NCI-H1105 (cell line): Measurements from ENCODE around the gene TMEM233.
"Not testable (repeated sequence)": the region's sequence is repeated elsewhere in the genome, so short reads cannot be mapped to it uniquely, and the experiment has no call there.

Experiments used
- DNase-seq: peaks from one replicate; lab custom pipeline; 2025; lab: John Stamatoyannopoulos, UW

TMEM233 gene

GRCh38 chr12:119609358-119609757 is 15.8 kb downstream of the TMEM233 start:
- DNase-seq = no peak

GRCh38 chr12:119613319-119613936 is 19.9 kb downstream of the TMEM233 start:
- no peak for DNase-seq

GRCh38 chr12:119614705-119615104 is 21.1 kb downstream of the TMEM233 start:
- no peak for DNase-seq

GRCh38 chr12:119615518-119616475 is 22.2 kb downstream of the TMEM233 start:
- no peak for DNase-seq

- not testable (repeated sequence) for DNase-seq
These were observed 24.8 kb downstream of the TMEM233 start for GRCh38 chr12:119618328-119618896.

GRCh38 chr12:119620490-119620889 is 26.9 kb downstream of the TMEM233 start:
- DNase-seq = no peak

GRCh38 chr12:119621878-119622277 is 28.3 kb downstream of the TMEM233 start:
- no peak for DNase-seq

- DNase-seq = peak; percentile 85
These were observed 31.4 kb downstream of the TMEM233 start for GRCh38 chr12:119624966-119625365.

GRCh38 chr12:119627019-119627643 is 33.6 kb downstream of the TMEM233 start:
- DNase-seq = no peak

GRCh38 chr12:119627686-119628085 is 34.1 kb downstream of the TMEM233 start:
- no peak for DNase-seq

- DNase-seq = no peak
These were observed 36.7 kb downstream of the TMEM233 start for GRCh38 chr12:119630223-119630780.

GRCh38 chr12:119630962-119631550 is 37.5 kb downstream of the TMEM233 start:
- no peak for DNase-seq

GRCh38 chr12:119631930-119632678 is 38.5 kb downstream of the TMEM233 start:
- DNase-seq = no peak

GRCh38 chr12:119634743-119635142 is 41.2 kb downstream of the TMEM233 start:
- DNase-seq = no peak

- DNase-seq = no peak
These were observed 49.4 kb downstream of the TMEM233 start for GRCh38 chr12:119642986-119643385.

- no peak for DNase-seq
These were observed 51.4 kb downstream of the TMEM233 start for GRCh38 chr12:119644930-119645329.

GRCh38 chr12:119645535-119646059 is 52.0 kb downstream of the TMEM233 start:
- no peak for DNase-seq

- peak; percentile 11 for DNase-seq
These were observed 55.7 kb downstream of the TMEM233 start for GRCh38 chr12:119649202-119649808.

GRCh38 chr12:119652665-119653064 is 59.1 kb downstream of the TMEM233 start:
- DNase-seq = no peak

- DNase-seq = not testable (repeated sequence)
These were observed 63.4 kb downstream of the TMEM233 start for GRCh38 chr12:119657001-119657400.
